ENCODE measurements around the gene RRAD. TPM values are rescaled to one million over a fixed set of nuclear protein-coding genes. Genes with fewer than 3 reads are reported as not detected.
A peak's percentile ranks its signal among the peaks of the same experiment; 100 is the strongest.
"Not testable (repeated sequence)": the region's sequence is repeated elsewhere in the genome, so short reads cannot be mapped to it uniquely, and the experiment has no call there.

The RRAD gene
- polyA plus RNA-seq, 2 donors = 93.6 to 125 TPM

DNA sequence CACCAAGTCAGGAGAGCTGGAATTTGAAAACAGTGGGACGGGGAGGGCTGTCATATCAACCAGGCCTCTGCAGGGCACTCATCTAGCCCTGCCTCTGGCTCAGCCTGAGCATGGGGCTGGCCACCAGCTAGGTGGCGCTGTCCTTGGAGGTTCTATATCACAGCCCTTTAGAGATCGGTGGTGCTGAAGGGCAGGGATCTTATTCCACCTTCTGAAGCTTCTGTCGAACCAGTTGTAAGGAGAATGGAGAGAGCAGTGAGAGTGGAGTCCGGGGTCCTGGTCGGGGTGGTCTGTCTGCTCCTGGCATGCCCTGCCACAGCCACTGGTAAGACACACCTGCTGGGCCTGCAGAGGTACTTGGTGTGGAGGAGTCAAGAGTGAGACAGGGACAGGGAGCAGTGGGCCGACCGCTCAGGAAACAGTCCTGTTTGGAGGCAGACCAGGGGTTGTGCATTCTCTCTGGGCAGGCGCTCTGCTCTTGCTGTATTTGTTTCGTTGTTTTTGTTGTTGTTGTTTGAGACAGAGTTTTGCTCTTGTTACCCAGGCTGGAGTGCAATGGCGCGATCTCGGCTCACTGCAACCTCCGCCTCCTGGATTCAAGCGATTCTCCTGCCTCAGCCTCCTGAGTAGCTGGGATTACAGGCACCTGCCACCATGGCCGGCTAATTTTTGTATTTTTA, 35.9 kb upstream of the RRAD start, which contains the start of gene CES3:
Gene CES3, plus strand, starts transcription at position 202 of the 680 bp plus-strand sequence. Its CDS starts 42 bp downstream, at position 244.
- no peaks in the 10 kb centered on the region for H3K27me3 ChIP-seq (ENCODE audit: control insufficient read depth in 1 of 2, insufficient read depth in 2 of 2, low read length in 2 of 2)
- no peak within 1 kb of the TSS for H3K4me3 ChIP-seq (ENCODE audit: low read depth in 1 of 2, low read length in 2 of 2)
- H3K27ac ChIP-seq (ENCODE audit: low read depth in 2 of 2, low read length in 1 of 2) = peak within 1 kb of the TSS; percentile 27 to 65
- WGBS, 2 donors = 57 to 70% methylated on average over 16 of the region's 16 CpGs
- H3K9me3 ChIP-seq (ENCODE audit: control insufficient read depth in 2 of 2, insufficient read depth in 1 of 2, low read depth in 1 of 2, low read length in 1 of 2) = no peaks in the 10 kb centered on the region
- H3K4me1 ChIP-seq (ENCODE audit: control insufficient read depth in 2 of 2, insufficient read depth in 2 of 2, low read length in 1 of 2) = peaks cover 0 to 8% of the 10 kb centered on the region in 2 donors
- H3K36me3 ChIP-seq (ENCODE audit: control insufficient read depth in 2 of 2, insufficient read depth in 2 of 2, low read length in 1 of 2) = no peaks in the 10 kb centered on the region

DNA sequence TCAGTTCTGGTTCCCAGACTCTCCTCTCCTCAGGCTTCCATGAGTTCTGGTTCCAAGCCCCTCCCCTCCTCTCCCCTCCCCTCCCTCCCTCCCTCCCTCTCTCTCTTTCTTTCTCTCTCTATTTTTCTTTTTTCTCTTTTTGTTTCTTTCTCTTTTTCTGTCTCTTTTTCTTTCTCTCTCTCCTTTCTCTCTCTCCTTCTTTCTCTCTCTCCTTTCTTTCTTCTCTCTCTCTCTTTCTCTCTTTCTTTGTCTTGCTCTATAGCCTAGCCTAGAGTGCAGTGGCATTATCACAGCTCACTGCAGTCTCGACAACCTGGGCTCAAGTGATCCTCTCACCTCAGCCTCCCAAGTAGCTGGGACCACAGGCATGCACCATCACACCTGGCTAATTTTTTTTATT, 34.9 kb upstream of the RRAD start:
- peaks cover 0 to 8% of the 10 kb centered on the region in 2 donors for H3K4me1 ChIP-seq (ENCODE audit: control insufficient read depth in 2 of 2, insufficient read depth in 2 of 2, low read length in 1 of 2)
- no peak overlapping the region for H3K4me3 ChIP-seq (ENCODE audit: low read depth in 1 of 2, low read length in 2 of 2)
- no peaks in the 10 kb centered on the region for H3K36me3 ChIP-seq (ENCODE audit: control insufficient read depth in 2 of 2, insufficient read depth in 2 of 2, low read length in 1 of 2)
- no peak overlapping the region for H3K27ac ChIP-seq (ENCODE audit: low read depth in 2 of 2, low read length in 1 of 2)
- no peaks in the 10 kb centered on the region for H3K27me3 ChIP-seq (ENCODE audit: control insufficient read depth in 1 of 2, insufficient read depth in 2 of 2, low read length in 2 of 2)
- WGBS, 2 donors = 80 to 83% methylated on average over 1 of the region's 1 CpG
- H3K9me3 ChIP-seq (ENCODE audit: control insufficient read depth in 2 of 2, insufficient read depth in 1 of 2, low read depth in 1 of 2, low read length in 1 of 2) = no peaks in the 10 kb centered on the region

DNA sequence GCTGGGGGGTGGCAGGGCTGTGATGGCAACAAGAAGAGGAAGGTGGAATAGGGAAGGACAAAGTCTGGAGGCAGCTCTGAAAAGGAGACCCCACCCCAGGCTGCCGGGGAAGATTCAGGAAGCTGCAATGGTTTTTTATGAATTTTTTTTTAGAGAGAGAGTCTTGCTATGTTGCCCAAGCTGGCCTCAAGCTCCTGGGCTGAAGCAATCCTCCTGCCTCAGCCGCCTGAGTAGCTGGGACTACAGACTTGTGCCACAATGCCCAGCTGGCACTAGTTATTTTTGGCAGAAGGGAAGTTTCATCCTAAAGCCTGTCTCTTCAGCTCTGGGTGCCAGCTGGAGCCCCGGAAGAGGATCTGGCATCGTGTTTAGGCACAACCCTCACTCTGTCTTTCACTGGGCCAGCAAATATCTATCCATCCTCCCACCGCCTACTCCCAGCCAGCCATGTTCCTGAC, 34.4 kb upstream of the RRAD start:
- Histone ChIP-seq H3K27me3 (ENCODE audit: control insufficient read depth in 1 of 2, insufficient read depth in 2 of 2, low read length in 2 of 2) (no peaks in the 10 kb centered on the region), H3K36me3 (ENCODE audit: control insufficient read depth in 2 of 2, insufficient read depth in 2 of 2, low read length in 1 of 2) (no peaks in the 10 kb centered on the region), H3K4me3 (ENCODE audit: low read depth in 1 of 2, low read length in 2 of 2) (no peak overlapping the region), H3K9me3 (ENCODE audit: control insufficient read depth in 2 of 2, insufficient read depth in 1 of 2, low read depth in 1 of 2, low read length in 1 of 2) (no peaks in the 10 kb centered on the region), H3K27ac (ENCODE audit: low read depth in 2 of 2, low read length in 1 of 2) (no peak overlapping the region), H3K4me1 (ENCODE audit: control insufficient read depth in 2 of 2, insufficient read depth in 2 of 2, low read length in 1 of 2) (peaks cover 0 to 8% of the 10 kb centered on the region in 2 donors)
- 34 to 42% methylated on average over 5 of the region's 5 CpGs for WGBS, 2 donors

DNA sequence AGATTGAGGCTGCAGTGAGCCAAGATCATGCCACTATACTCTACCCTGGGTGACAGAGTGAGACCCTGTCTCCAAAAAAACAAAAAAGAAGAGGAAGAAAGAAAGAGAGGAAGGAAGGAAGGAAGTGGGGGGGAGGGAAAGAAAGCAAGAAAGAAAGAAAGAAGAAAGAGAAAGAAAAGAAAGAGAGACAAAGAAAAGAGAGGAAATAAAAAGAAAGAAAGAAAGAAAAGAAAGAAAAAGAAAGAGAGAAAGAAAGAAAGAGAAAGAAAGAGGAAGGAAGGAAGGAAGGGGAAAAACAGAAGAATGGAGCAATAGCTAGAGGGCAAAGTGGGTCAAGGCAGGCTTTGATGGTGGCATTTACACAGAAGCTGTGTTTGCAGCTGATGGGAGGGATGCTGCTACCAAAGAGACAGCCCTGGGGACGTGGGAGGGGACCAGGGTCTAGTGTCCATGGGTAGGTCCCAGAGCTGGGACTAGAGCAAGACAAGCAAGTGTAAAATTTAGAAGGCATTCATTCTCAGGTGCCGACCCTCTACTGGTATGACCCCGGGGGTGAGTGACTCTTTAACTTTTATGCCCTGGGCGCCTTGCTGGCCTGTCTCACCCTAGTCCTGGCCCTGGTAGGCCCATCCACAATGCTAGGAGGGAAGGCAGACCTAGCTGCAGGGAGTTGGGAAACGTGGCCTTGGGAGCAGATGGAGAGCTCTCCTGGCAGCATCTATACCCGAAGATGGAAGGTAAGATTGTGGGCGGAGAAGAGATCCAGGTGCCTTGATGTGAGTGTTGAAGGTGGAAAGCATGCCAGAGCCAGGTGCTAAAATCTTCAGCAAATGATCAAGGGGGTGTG, 33.7 kb upstream of the RRAD start:
- H3K4me1 ChIP-seq (ENCODE audit: control insufficient read depth in 2 of 2, insufficient read depth in 2 of 2, low read length in 1 of 2) = peaks cover 0 to 8% of the 10 kb centered on the region in 2 donors

DNA sequence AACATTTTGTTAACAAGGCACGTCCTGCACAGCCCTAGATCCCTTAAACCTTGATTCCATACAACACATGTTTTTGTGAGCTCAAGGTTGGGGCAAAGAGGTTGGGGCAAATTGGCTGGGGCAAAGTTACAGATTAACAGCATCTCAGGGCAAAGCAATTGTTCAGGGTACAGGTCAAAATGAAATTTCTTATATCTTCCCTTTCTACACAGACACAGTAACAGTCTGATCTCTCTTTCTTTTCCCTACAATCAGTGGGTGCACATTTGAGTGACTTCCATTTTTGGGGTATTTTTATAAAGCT, 30.8 kb upstream of the RRAD start:
- H3K4me3 ChIP-seq (ENCODE audit: low read depth in 1 of 2, low read length in 2 of 2); H3K9me3 ChIP-seq (ENCODE audit: control insufficient read depth in 2 of 2, insufficient read depth in 1 of 2, low read depth in 1 of 2, low read length in 1 of 2); H3K27ac ChIP-seq (ENCODE audit: low read depth in 2 of 2, low read length in 1 of 2); H3K27me3 ChIP-seq (ENCODE audit: control insufficient read depth in 1 of 2, insufficient read depth in 2 of 2, low read length in 2 of 2); H3K36me3 ChIP-seq (ENCODE audit: control insufficient read depth in 2 of 2, insufficient read depth in 2 of 2, low read length in 1 of 2); H3K4me1 ChIP-seq (ENCODE audit: control insufficient read depth in 2 of 2, insufficient read depth in 2 of 2, low read length in 1 of 2): not testable (repeated sequence)
- 75 to 78% methylated on average over 1 of the region's 1 CpG for WGBS, 2 donors

More for the DNA sequence above, 33.7 kb upstream of the RRAD start:
- WGBS, 2 donors = 59 to 70% methylated on average over 7 of the region's 7 CpGs
- Histone ChIP-seq H3K27ac (ENCODE audit: low read depth in 2 of 2, low read length in 1 of 2) (no peak overlapping the region), H3K4me3 (ENCODE audit: low read depth in 1 of 2, low read length in 2 of 2) (no peak overlapping the region), H3K27me3 (ENCODE audit: control insufficient read depth in 1 of 2, insufficient read depth in 2 of 2, low read length in 2 of 2) (no peaks in the 10 kb centered on the region), H3K9me3 (ENCODE audit: control insufficient read depth in 2 of 2, insufficient read depth in 1 of 2, low read depth in 1 of 2, low read length in 1 of 2) (no peaks in the 10 kb centered on the region), H3K36me3 (ENCODE audit: control insufficient read depth in 2 of 2, insufficient read depth in 2 of 2, low read length in 1 of 2) (no peaks in the 10 kb centered on the region)

DNA sequence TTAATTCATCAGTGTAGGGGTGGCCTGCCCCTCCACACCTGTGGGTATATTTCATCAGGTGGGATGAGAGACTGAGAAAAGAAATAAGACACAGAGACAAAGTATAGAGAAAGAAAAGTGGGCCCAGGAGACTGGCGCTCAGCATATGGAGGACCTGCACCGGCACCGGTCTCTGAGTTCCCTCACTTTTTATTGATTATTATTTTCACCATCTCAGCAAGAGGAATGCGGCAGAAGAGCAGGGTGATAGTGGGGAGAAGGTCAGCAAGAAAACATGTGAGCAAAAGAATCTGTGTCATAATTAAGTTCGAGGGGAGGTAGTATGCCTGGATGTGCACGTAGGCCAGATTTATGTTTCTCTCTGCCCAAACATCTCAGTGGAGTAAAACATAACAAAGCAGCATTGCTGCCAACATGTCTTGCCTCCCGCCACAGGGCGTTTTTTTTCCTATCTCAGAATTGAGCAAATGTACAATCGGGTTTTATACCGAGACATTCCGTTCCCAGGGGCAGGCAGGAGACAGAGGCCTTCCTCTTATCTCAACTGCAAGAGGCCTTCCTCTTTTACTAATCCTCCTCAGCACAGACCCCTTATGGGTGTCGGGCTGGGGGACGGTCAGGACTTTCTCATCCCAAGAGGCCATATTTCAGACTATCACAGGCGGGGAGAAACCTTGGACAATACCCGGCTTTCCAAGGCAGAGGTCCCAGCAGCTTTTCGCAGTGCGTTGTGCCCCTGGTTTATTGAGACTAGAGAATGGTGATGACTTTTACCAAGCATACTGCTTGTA, 30.2 kb upstream of the RRAD start:
- not testable (repeated sequence) for H3K4me3 ChIP-seq (ENCODE audit: low read depth in 1 of 2, low read length in 2 of 2); H3K27ac ChIP-seq (ENCODE audit: low read depth in 2 of 2, low read length in 1 of 2); H3K4me1 ChIP-seq (ENCODE audit: control insufficient read depth in 2 of 2, insufficient read depth in 2 of 2, low read length in 1 of 2); H3K36me3 ChIP-seq (ENCODE audit: control insufficient read depth in 2 of 2, insufficient read depth in 2 of 2, low read length in 1 of 2); H3K27me3 ChIP-seq (ENCODE audit: control insufficient read depth in 1 of 2, insufficient read depth in 2 of 2, low read length in 2 of 2); H3K9me3 ChIP-seq (ENCODE audit: control insufficient read depth in 2 of 2, insufficient read depth in 1 of 2, low read depth in 1 of 2, low read length in 1 of 2)
- WGBS, 2 donors = 76 to 85% methylated on average over 17 of the region's 17 CpGs

DNA sequence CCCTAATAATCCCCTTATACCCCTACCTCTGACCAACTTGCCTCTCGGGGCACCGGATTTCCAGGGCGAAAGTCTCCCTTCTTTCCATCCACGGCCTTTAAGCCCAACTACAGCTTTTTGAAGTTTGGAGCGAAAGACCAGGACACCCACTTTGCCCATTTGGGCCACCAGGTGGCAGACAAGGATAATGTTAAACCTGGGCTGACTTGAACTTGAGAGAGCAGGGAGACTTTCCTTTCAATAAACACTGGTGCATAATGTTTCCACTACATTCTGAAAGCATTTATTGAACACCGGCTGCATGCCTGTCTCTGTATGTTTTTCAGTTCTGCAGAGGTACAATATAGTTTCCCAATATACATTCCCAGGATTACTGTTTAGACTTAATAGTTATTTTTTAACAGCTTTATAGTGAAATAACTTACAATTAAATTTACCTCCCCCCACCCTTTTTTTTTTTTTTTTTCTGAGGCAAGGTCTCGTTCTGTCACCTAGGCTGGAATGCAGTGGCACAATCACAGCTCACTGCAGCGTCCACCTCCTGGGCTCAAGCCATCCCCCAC, 28.8 kb upstream of the RRAD start:
- Histone ChIP-seq H3K9me3 (ENCODE audit: control insufficient read depth in 2 of 2, insufficient read depth in 1 of 2, low read depth in 1 of 2, low read length in 1 of 2) (no peaks in the 10 kb centered on the region), H3K27me3 (ENCODE audit: control insufficient read depth in 1 of 2, insufficient read depth in 2 of 2, low read length in 2 of 2) (no peaks in the 10 kb centered on the region), H3K4me1 (ENCODE audit: control insufficient read depth in 2 of 2, insufficient read depth in 2 of 2, low read length in 1 of 2) (peaks cover 0 to 3% of the 10 kb centered on the region in 2 donors), H3K4me3 (ENCODE audit: low read depth in 1 of 2, low read length in 2 of 2) (no peak overlapping the region), H3K36me3 (ENCODE audit: control insufficient read depth in 2 of 2, insufficient read depth in 2 of 2, low read length in 1 of 2) (no peaks in the 10 kb centered on the region), H3K27ac (ENCODE audit: low read depth in 2 of 2, low read length in 1 of 2) (no peak overlapping the region)
- WGBS, 2 donors = 8 to 13% methylated on average over 8 of the region's 8 CpGs

DNA sequence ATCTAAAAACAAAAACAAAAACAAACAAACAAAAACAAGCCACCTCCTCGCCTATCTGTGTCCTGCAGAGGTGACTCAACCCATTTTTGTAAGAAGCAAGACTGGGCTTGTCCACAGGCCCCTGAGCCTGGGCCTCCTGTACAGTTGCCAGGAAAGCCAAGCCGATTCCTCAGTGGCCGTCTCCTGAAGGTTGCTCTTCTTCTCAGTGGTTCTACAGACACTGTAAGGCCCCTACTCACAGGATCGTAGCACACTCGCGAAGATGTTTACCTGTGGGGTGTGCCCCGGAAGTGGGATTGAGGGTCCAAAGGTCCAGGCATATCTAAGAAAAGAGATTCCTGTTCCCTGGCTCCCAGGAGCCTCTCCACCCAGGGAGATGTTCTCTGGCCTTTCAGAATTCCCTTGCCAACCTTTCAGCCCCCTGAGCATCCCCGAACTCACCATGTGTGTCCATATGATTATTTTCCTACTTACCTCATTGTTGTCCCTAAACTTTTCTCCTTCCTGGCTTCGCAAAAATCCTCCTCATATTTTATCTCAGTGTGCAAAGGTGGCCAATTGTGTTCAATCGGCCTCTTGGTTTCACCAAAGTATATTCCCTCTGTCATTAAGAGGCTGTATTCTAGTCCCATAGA, 28.2 kb upstream of the RRAD start:
- WGBS, 2 donors = 61 to 66% methylated on average over 10 of the region's 10 CpGs
- Histone ChIP-seq H3K36me3 (ENCODE audit: control insufficient read depth in 2 of 2, insufficient read depth in 2 of 2, low read length in 1 of 2) (no peaks in the 10 kb centered on the region), H3K4me3 (ENCODE audit: low read depth in 1 of 2, low read length in 2 of 2) (no peak overlapping the region), H3K9me3 (ENCODE audit: control insufficient read depth in 2 of 2, insufficient read depth in 1 of 2, low read depth in 1 of 2, low read length in 1 of 2) (no peaks in the 10 kb centered on the region), H3K27me3 (ENCODE audit: control insufficient read depth in 1 of 2, insufficient read depth in 2 of 2, low read length in 2 of 2) (no peaks in the 10 kb centered on the region), H3K27ac (ENCODE audit: low read depth in 2 of 2, low read length in 1 of 2) (no peak overlapping the region), H3K4me1 (ENCODE audit: control insufficient read depth in 2 of 2, insufficient read depth in 2 of 2, low read length in 1 of 2) (peaks cover 0 to 5% of the 10 kb centered on the region in 2 donors)
